DND-41 (cell line): ENCODE measurements around the gene ENAM.

Source experiments
- EZH2 ChIP-seq: IDR thresholded peaks from 3 replicates; pipeline ENCODE4 v1.6.1; 2012; ENCODE audit warnings: borderline replicate concordance, low read depth, mild to moderate bottlenecking, moderate library complexity, low read length, inconsistent platforms; ENCODE audit not compliant: severe bottlenecking
- TF ChIP-seq, protein P1 (sequence below): IDR thresholded peaks from 2 replicates; pipeline ENCODE4 v1.5.1; 2012; ENCODE audit warnings: borderline replicate concordance, low read length, moderate library complexity, mild to moderate bottlenecking; ENCODE audit not compliant: poor library complexity, severe bottlenecking; ENCODE audit errors: extremely low read depth

DNA sequence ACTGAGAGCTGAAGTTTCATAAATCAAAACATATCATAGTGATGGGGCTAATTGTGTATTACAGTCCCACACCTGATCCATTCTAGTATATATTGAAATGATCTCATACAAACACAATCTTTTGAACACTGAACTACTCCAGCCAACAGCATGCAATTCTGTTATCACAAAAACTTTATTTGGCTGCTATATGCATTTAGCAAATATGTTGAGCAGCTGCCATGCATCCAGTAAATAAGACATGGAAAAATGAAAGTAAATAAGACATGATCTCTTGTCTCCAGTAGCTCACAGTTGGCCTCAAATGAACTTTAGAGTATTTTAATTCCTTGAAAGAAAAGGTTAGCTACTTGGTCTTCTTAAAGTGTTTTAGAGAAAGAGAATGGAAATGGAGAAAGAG, 34.3 kb upstream of the ENAM start:
- TF ChIP-seq, protein P1, sequence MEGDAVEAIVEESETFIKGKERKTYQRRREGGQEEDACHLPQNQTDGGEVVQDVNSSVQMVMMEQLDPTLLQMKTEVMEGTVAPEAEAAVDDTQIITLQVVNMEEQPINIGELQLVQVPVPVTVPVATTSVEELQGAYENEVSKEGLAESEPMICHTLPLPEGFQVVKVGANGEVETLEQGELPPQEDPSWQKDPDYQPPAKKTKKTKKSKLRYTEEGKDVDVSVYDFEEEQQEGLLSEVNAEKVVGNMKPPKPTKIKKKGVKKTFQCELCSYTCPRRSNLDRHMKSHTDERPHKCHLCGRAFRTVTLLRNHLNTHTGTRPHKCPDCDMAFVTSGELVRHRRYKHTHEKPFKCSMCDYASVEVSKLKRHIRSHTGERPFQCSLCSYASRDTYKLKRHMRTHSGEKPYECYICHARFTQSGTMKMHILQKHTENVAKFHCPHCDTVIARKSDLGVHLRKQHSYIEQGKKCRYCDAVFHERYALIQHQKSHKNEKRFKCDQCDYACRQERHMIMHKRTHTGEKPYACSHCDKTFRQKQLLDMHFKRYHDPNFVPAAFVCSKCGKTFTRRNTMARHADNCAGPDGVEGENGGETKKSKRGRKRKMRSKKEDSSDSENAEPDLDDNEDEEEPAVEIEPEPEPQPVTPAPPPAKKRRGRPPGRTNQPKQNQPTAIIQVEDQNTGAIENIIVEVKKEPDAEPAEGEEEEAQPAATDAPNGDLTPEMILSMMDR, result no peak
- TF ChIP-seq EZH2, result no peak
